Measurements from ENCODE around the gene BID.

The BID gene

GRCh38 chr22:17774206-17774925 lies at the start of gene BID:
BID (minus strand) TSS chr22:17774469; CDS start chr22:17750116, 24,353 bp downstream.
- FAIRE-seq: no peak

DNA sequence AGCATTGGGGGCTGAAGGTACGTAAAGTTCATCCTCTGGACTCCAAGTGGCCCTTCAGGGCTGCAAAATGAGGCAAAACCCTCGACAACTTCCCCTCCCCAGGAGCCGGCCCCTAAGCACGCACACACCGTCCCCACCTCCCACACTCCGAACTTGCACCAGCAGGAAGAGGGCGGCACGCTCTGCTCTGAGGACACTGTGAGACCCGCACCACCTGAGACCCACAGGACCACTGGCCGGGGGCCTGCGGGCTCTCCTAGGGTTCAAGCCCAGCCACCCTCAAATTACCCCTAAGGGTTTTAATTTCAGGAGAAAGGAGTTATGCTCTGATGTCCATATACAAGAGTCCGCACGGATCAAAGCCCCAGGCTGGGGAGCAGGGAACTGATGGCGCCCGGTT lies 49.7 kb upstream of the BID start:
- no peak for FAIRE-seq

GRCh38 chr22:17823226-17823625 lies 49.0 kb upstream of the BID start:
- FAIRE-seq: no peak

DNA sequence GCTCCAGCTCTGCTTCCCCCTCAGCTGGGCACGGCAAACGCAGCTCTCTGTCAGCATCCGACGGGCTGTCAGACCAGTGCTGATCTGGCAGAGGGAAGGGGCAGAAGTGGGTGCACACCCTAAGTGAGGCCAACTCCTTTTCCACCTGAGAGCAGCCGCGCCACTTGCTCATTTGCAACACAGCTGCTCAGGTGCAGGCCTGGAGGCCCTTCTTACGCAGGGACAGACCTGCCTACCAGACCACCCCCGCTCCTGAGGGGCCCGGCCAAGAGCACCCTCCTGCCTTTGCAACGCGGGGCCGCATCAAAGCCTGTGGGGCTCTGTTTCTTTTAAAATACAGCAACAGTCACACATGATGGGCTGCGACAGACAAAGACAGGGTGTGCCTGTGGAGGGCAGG lies 47.8 kb upstream of the BID start:
- FAIRE-seq: no peak

DNA sequence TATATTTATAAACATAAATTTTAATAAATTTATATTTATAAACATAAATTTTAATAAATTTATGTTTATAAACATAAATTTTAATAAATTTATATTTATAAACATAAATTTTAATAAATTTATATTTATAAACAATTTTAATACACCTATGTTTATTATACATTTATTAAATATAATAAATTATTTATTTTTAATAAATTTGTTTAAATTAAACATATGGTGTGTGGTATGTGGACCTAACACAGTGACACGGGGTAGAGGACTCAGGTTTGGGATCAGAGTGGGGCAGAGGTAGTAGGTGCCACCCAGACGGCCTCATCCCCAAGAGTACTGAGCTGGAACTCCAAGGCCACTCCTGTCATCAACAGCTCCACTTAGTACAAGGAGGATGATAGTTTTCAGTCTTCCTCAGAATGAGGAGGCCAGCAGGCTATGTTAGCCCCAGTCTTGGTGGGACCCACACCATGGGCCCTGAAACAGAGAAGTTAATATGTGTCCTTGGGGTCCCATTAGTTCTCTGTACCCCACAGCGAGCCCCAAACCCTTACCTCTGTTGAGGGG lies 46.7 kb upstream of the BID start:
- peak; percentile 100 for FAIRE-seq

DNA sequence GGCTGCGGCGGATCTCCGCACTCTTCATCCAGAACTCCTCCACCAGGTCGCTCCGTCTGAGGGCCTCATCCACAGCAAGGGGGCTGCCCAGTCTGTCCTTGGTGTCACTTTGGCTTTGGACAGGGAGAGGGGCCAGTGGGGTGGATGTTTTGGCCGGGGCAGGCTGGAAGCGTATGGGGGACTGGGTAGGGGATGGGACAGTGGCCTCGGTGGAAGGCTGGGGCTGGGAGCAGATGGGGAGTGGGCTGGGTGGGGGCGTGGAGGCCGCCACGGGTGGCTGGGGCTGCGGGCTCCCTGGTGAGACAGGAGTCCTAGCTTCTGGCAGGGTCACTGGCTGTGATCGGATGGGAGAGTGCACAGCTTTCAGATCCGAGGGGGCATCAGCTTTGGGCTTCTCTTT lies 44.4 kb upstream of the BID start:
- FAIRE-seq: no peak

GRCh38 chr22:17818180-17818579 lies 43.9 kb upstream of the BID start:
- FAIRE-seq: no peak

DNA sequence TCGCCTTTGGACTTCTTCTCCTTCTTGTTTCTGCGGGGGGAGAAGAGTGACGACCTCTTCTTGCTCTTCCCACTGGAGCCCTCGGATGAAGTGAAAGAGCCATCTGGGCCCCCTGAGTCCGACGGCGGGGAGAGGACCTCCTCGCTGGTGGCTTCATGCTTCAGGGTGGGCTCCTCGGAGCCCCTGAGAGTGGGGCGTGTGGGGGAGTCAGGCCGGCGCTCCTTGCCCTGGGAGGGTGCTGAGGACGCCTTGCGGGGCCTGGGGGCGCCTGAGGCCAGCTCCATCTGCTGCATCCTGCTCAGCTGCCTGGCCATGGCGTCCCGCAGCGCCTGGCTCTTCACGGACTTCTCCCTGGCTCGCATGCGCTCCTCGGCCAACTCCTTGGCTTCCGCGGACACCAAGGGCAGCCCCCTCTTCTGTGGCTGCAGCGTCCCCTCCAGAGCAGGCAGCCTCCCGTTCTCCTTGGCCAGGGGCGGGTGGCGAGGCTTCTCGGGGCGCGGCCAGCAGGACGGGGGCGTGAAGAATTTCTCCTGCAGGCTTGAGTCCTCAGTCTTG lies 43.3 kb upstream of the BID start:
- FAIRE-seq: no peak

DNA sequence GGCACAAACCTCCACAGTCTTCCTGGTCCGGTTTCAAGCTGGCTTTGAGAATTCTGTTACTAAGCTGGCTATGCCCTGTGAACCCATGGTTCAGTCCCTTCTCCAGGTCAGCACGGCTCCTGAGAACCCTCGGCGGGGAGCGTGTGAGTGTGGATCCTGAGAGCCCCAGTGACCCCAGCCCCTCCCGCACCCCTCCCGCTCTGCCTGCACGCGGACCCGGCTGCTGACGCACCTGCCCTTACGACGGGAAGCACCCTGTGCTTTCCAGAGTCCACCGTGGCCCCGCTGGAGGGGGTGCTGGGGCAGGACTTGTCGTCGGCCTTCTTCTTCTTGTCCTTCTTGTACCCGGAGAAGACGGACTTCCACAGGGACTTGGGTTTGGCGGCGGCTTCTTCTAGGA lies 42.8 kb upstream of the BID start:
- FAIRE-seq: no peak

DNA sequence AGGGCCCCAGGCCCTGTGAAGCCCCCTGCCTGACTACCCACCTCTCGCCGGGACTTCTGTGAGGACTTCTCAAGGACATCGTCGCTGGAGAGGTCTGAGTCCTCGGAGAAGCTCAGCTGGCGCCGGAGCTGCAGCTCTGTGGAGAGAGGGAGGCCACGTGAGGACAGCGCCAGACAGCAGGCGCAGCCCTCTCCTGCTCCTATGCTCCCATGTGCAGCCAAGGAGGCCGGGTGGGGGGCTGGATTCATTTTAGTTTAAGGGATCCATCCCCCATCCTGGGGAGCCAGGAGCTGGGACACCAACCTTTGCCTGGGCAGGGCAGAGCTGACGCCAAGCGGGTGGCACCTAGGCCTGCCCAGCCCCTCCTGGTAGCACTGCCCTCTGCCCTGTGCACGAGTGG lies 42.4 kb upstream of the BID start:
- no peak for FAIRE-seq

DNA sequence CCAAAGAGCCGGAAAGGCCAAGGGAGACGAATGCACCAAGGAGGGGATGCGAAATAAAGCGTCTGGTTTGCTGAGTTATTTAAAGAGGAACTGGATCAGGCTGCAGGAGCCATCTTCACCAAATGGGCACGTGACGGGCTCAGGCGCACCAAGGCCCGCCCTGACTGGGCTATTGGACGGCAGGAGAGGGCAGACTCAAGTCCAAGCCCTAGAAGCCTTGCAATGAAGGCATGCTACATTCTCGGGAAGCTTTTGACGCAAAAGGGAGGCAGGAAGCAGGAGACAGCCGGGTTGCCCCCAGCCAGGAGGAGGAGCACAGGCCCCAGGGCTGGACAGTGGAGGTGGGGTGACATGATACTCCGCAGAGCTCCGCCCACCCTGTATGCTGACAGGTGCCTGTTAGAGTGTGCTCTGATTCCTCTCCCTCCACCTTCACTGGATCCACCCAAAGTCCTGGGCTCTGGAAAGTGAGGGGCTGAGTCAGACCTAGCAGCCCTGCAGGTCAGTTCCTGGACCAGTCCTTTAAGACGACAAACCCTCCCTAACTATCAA lies 41.5 kb upstream of the BID start:
- no peak for FAIRE-seq

DNA sequence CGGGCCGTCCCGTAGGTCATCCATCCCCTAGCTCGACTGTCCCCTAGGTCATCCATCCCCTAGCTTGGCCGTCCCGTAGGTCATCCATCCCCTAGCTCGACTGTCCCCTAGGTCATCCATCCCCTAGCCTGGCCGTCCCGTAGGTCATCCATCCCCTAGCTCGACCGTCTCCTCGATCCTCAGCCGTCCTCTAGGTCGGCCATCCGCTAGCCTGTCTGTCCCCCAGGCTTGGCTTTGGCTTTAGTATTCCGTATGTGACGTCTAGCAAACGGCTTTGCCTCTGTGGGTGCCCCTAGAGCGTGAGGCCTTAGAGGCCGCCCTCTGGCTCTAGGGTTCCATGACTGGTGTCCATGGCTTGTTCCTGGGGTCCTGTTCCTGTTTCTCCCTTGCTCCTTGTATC lies 40.6 kb upstream of the BID start:
- FAIRE-seq: no peak

- no peak for FAIRE-seq
Observed at GRCh38 chr22:17814084-17814483, 39.8 kb upstream of the BID start.

DNA sequence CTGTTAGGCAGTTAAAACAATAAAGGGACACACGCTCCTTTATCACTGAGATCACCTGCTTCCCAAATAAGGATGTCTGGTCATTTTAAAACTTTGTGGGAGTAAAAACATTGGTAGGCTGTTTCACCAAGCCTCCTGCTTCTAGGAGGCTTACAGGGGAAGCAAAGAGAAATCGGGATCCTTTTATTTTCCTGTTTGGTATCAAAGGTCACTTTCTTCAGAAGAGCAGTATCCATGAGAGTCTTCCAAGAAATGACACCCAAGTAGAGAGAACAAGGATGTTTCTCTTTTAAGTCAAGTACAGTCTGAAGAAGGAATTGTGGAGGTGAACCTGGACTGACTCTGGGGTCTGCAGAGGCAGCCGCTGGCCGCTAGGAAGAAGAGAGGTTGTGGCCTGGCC lies 36.9 kb upstream of the BID start:
- no peak for FAIRE-seq

DNA sequence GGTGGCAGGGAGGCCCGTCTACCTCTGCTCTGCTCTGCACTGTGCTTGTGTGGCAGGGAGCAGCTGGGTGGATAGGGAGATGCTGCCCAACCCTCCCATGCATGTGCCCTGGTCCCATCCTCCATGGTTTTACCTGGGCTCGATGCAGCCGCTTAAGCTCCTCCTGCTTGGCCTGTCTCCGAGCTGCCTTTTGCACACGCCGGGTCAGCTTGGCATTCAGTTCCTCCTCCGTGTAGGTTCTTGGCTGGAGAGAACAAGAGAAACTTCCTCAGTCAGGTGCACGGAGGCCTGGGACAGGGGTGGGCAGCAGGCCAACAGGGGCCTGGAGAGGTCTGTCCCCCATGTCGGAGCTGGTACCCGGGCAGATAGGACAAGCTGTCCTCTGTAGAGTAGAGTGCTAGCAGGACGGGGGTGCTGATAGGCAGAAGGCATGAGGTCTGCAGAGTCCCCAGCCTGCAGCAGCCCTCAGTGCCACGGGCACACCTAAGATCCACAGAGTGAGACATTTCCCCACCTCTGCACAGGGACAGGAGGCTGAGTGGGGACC lies 36.4 kb upstream of the BID start:
- FAIRE-seq: no peak

DNA sequence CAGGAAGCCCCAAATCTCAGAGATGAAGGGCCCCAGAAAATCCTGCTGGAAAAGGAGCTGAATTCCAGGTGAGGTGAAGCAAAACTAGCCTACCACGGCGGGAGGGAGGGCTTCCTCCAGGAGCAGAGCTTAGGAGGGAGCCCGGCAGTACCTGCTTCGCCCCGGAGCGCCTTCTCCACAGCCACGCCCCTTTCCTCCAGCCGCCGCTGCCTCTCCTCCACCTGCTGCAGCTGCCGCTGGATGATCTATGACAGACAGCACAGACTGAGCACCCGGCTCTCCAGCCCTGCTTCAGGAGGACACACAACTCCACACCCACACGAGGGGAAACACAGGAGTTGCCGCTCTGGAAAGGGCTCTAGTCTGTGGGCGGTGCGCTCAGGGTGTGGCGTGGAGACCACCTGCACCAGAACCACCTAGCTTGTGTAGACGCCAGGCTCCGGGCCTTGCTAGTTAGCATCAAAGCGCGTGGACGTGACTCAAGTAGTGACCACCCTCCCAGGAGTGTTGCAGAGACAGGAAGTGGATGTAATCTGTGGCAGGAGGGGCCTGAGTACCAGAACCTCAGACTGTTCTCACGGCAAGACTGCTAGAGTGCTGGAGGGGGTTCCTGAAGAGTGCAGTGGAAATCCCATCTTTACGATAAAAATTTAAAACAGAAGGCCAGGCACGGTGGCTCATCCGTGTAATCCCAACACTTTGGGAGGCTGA lies 34.6 kb upstream of the BID start:
- FAIRE-seq: no peak

GRCh38 chr22:17807578-17808410 lies 33.5 kb upstream of the BID start:
- FAIRE-seq: no peak

DNA sequence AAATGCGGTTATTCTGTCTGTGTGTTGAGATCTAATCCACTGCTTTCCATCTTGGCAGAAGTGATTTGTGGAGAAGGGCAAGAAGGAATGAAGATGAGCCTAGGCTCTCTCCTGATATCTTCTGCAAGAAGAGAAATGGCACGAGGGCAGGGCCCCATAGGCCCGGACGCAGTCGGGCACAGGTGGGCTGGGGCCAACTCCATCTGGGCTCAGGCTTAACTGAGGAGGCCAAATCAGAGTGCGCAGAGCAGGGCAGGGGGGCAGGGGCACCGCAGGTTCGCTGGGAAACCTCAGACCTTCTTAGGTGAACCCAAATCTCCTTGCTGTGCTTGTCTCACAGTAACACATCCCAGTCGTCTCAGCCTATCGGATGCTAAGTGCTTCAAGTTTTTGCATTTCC lies 32.8 kb upstream of the BID start:
- no peak for FAIRE-seq

GRCh38 chr22:17806437-17806836 lies 32.2 kb upstream of the BID start:
- FAIRE-seq: no peak

DNA sequence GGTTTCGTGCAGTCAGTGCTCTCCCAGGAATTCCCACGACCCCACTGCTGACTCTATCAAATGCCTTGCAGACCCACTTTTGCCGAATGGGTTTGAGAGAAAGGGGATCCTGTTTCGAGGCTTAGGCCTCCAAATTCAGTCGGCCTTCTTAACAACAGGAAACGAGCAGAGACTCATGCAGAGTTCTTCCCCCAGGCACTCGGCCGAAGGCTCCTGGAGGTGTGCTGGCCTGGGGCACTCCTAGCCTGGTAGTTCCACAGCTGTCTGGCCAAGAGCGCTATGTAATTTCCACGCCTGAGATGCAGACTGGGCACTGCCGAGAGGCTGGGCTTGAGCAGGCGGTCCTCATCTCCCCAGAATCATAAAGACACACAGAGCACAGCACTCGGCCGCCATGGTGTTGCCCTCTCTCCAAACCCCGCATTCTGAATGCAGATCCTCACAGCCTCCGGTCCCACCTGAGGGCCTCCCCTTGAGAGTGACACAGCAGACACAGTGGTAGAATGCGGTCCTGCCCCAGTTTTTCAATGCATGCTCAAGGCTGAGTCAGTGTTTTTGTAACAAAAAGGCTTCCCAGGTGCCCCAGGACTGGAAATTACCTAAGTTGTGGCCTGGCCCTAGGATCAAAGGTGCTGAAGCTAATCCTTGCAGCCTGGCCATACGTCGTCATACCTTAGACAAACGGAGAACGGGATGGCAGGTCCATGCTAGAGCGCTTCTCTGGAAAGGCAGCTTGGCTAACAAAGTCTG lies 30.2 kb upstream of the BID start:
- FAIRE-seq: no peak

DNA sequence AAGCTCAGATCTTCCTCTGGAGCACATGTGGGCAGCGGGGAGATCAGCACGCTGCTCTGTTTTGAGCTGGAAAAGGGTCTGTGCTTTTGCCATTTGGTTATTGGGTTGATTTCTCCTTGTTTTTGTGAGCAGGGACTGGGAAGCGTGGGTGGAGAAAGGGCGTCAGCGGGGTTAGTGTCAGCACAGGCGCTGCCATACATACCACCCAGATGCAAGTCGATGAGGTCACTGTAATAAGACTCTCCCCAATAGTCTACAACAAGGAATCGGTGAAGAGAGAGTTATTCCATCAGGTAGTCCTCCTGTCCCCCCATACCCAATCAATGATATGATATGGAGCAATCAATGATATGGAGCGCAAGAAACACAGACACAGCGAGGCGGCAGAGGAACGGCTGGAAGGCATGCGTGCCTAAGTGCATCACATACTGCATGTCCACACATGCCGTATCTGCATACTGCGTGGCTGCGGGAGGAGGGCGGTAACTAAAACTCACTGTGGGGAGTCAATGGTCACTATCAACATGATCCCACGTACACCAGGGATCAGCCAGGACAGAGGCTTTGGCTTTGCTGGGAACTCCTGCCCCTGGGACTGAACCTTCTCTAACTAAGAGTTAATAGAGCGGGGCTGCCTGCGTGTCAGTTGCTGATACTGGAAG lies 29.5 kb upstream of the BID start:
- no peak for FAIRE-seq
